Measurements from ENCODE around the gene RAB3C. TPM values are rescaled to one million over a fixed set of nuclear protein-coding genes. Genes with fewer than 3 reads are reported as not detected.

Gene RAB3C
- total and polyA plus RNA-seq, 2 experiments from 2014 or later, result 15.0 to 30.6 TPM

GRCh38 chr5:58836351-58836750 lies 253.5 kb downstream of the RAB3C start (continued):
- no peak for TF ChIP-seq EZH2phosphoT487 (IDR thresholded peaks at IDR 0.05; ENCODE audit: unreplicated experiment)
- TF ChIP-seq CREB1 (CRISPR knock-in tag; IDR thresholded peaks at IDR 0.05; ENCODE audit: low read depth), result no peak
- no peak for TF ChIP-seq POLR2AphosphoS5 (IDR thresholded peaks at IDR 0.05; ENCODE audit: low read depth)

GRCh38 chr5:58838729-58839128 lies 255.9 kb downstream of the RAB3C start:
- TF ChIP-seq JUNB (IDR thresholded peaks at IDR 0.05; ENCODE audit: unreplicated experiment), result no peak
- TF ChIP-seq NANOG (IDR thresholded peaks at IDR 0.05; ENCODE audit: borderline replicate concordance), result no peak
- no peak for TF ChIP-seq REST (IDR thresholded peaks at IDR 0.05; ENCODE audit: unreplicated experiment)
- no peak overlapping the region; the same call in 1 of the 2 replicates for H3K27ac Mint-ChIP-seq
- ATAC-seq (no peak), DNase-seq (ENCODE audit: low spot score) (no peak)
- no peak overlapping the region for H3K27ac ChIP-seq (ENCODE audit: low read depth)
- no peaks in the 10 kb centered on the region for H3K4me1 ChIP-seq (ENCODE audit: insufficient read depth)
- no peaks in the 10 kb centered on the region for H3K36me3 ChIP-seq (ENCODE audit: insufficient read depth)
- H3K79me2 ChIP-seq (replicated peaks; ENCODE audit: insufficient read depth), result no peaks in the 10 kb centered on the region
- H3K27me3 Mint-ChIP-seq (ENCODE audit: insufficient read depth, low read depth, poor library complexity), result no peaks in the 10 kb centered on the region
- H3K4me2 ChIP-seq, result no peak overlapping the region
- no peak overlapping the region for H3K4me3 ChIP-seq
- H3K9me2 ChIP-seq (ENCODE audit: insufficient read depth), result no peaks in the 10 kb centered on the region
- H3K9me3 Mint-ChIP-seq, result no peaks in the 10 kb centered on the region; the same call in 2 of the 3 replicates
- no peaks in the 10 kb centered on the region for H4K20me1 ChIP-seq (replicated peaks; ENCODE audit: insufficient read depth)
- H3K4me1 Mint-ChIP-seq, result no peaks in the 10 kb centered on the region
- H3K27me3 ChIP-seq (ENCODE audit: insufficient read depth), result no peaks in the 10 kb centered on the region
- H3K36me3 Mint-ChIP-seq (ENCODE audit: low read depth), result no peaks in the 10 kb centered on the region; the same call in 2 of the 3 replicates
- no peak overlapping the region for H3K4me3 Mint-ChIP-seq
- H2AFZ ChIP-seq, result no peak overlapping the region
- H3F3A ChIP-seq (replicated peaks; ENCODE audit: low read depth), result no peaks in the 10 kb centered on the region

- Histone ChIP-seq H3K36me3 (ENCODE audit: insufficient read depth) (no peaks in the 10 kb centered on the region), H4K20me1 (replicated peaks; ENCODE audit: insufficient read depth) (no peaks in the 10 kb centered on the region), H2AFZ (no peak overlapping the region), H3K27ac (ENCODE audit: low read depth) (no peak overlapping the region), H3K4me2 (no peak overlapping the region), H3K79me2 (replicated peaks; ENCODE audit: insufficient read depth) (no peaks in the 10 kb centered on the region), H3K27me3 (ENCODE audit: insufficient read depth) (no peaks in the 10 kb centered on the region), H3K9me2 (ENCODE audit: insufficient read depth) (no peaks in the 10 kb centered on the region), H3F3A (replicated peaks; ENCODE audit: low read depth) (no peaks in the 10 kb centered on the region), H3K4me1 (ENCODE audit: insufficient read depth) (no peaks in the 10 kb centered on the region), H3K4me3 (no peak overlapping the region)
- no peak overlapping the region for H3K27ac Mint-ChIP-seq
- H3K4me3 Mint-ChIP-seq, result no peak overlapping the region
- H3K27me3 Mint-ChIP-seq (ENCODE audit: insufficient read depth, low read depth, poor library complexity), result no peaks in the 10 kb centered on the region
- no peak for DNase-seq (ENCODE audit: low spot score)
- H3K4me1 Mint-ChIP-seq, result 0 out of 3 replicates have a peak, but pooled peaks cover 5% of the 10 kb centered on the region
- H3K9me3 Mint-ChIP-seq, result no peaks in the 10 kb centered on the region; the same call in 2 of the 3 replicates
- no peaks in the 10 kb centered on the region; the same call in 2 of the 3 replicates for H3K36me3 Mint-ChIP-seq (ENCODE audit: low read depth)
- no peak for ATAC-seq
- TF ChIP-seq NANOG (IDR thresholded peaks at IDR 0.05; ENCODE audit: borderline replicate concordance) (no peak), ZNF331 (CRISPR knock-in tag; IDR thresholded peaks at IDR 0.05; ENCODE audit: low read depth) (no peak), EZH2phosphoT487 (IDR thresholded peaks at IDR 0.05; ENCODE audit: unreplicated experiment) (no peak), CTCF (conservative IDR thresholded peaks at IDR 0.05; ENCODE audit: low read depth in 2 of 2) (no peak), EZH2 (IDR thresholded peaks at IDR 0.05; ENCODE audit: low read depth, unreplicated experiment) (no peak), REST (IDR thresholded peaks at IDR 0.05; ENCODE audit: unreplicated experiment) (no peak), JUNB (IDR thresholded peaks at IDR 0.05; ENCODE audit: unreplicated experiment) (no peak), ZNF114 (CRISPR knock-in tag; IDR thresholded peaks at IDR 0.05) (no peak)
Measured at GRCh38 chr5:58842852-58843251, 260.0 kb downstream of the RAB3C start.
